Neuron (in vitro differentiated cells): ENCODE data around the gene CARD14.
A peak's percentile ranks its signal among the peaks of the same experiment; 100 is the strongest.

ENCODE experiments used
- H2AFZ ChIP-seq: one replicate; pipeline ENCODE4 v1.6.1; 2013; ENCODE audit warnings: low read depth, mild to moderate bottlenecking, inconsistent platforms, low read length, moderate library complexity
- H3K27me3 ChIP-seq: one replicate; pipeline ENCODE4 v1.6.1; 2013; ENCODE audit warnings: low read length; ENCODE audit not compliant: insufficient read depth
- H3K36me3 ChIP-seq: one replicate; pipeline ENCODE4 v1.6.1; 2013; ENCODE audit warnings: low read length; ENCODE audit not compliant: insufficient read depth
- H3K4me1 ChIP-seq: one replicate; pipeline ENCODE4 v1.6.1; 2013; ENCODE audit warnings: low read length; ENCODE audit not compliant: insufficient read depth
- H3K4me3 ChIP-seq: 2 replicates; pipeline ENCODE4 v1.5.1; 2013; ENCODE audit warnings: mild to moderate bottlenecking, low read length, moderate library complexity
- H3K9me3 ChIP-seq: one replicate; pipeline ENCODE4 v1.6.1; 2013; ENCODE audit warnings: low read length

Gene CARD14

GRCh38 chr17:80212109-80212508, 42.3 kb downstream of the CARD14 start:
- Histone ChIP-seq H3K27me3 (no peaks in the 10 kb centered on the region), H3K4me3 (no peak overlapping the region), H3K4me1 (no peaks in the 10 kb centered on the region), H3K36me3 (peaks cover 48% of the 10 kb centered on the region), H2AFZ (no peak overlapping the region), H3K9me3 (no peaks in the 10 kb centered on the region)

GRCh38 chr17:80212511-80212910, 42.7 kb downstream of the CARD14 start:
- Histone ChIP-seq H3K9me3 (no peaks in the 10 kb centered on the region), H3K27me3 (no peaks in the 10 kb centered on the region), H3K36me3 (peaks cover 51% of the 10 kb centered on the region), H3K4me1 (no peaks in the 10 kb centered on the region), H3K4me3 (no peak overlapping the region), H2AFZ (no peak overlapping the region)

- H2AFZ ChIP-seq, result no peak overlapping the region
- peaks cover 51% of the 10 kb centered on the region for H3K36me3 ChIP-seq
- H3K4me3 ChIP-seq, result no peak overlapping the region
- no peaks in the 10 kb centered on the region for H3K9me3 ChIP-seq
- H3K27me3 ChIP-seq, result no peaks in the 10 kb centered on the region
- H3K4me1 ChIP-seq, result no peaks in the 10 kb centered on the region
Observed at GRCh38 chr17:80212962-80213642, 43.3 kb downstream of the CARD14 start.

- no peaks in the 10 kb centered on the region for H3K4me1 ChIP-seq
- H3K9me3 ChIP-seq, result no peaks in the 10 kb centered on the region
- H2AFZ ChIP-seq, result no peak overlapping the region
- no peaks in the 10 kb centered on the region for H3K27me3 ChIP-seq
- H3K4me3 ChIP-seq, result no peak overlapping the region
- peaks cover 48% of the 10 kb centered on the region for H3K36me3 ChIP-seq
Observed at GRCh38 chr17:80213643-80213975, 43.8 kb downstream of the CARD14 start.

GRCh38 chr17:80214012-80214877, 44.4 kb downstream of the CARD14 start:
- Histone ChIP-seq H3K4me1 (peaks cover 2% of the 10 kb centered on the region), H2AFZ (no peak overlapping the region), H3K36me3 (peaks cover 44% of the 10 kb centered on the region), H3K9me3 (no peaks in the 10 kb centered on the region), H3K4me3 (no peak overlapping the region), H3K27me3 (no peaks in the 10 kb centered on the region)

- Histone ChIP-seq H2AFZ (no peak overlapping the region), H3K4me3 (no peak overlapping the region), H3K4me1 (peaks cover 8% of the 10 kb centered on the region), H3K27me3 (no peaks in the 10 kb centered on the region), H3K9me3 (no peaks in the 10 kb centered on the region), H3K36me3 (peaks cover 41% of the 10 kb centered on the region)
Observed at GRCh38 chr17:80214878-80215210, 45.0 kb downstream of the CARD14 start.

GRCh38 chr17:80216473-80217456, 46.9 kb downstream of the CARD14 start:
- Histone ChIP-seq H3K4me1 (peaks cover 17% of the 10 kb centered on the region), H2AFZ (no peak overlapping the region), H3K9me3 (no peaks in the 10 kb centered on the region), H3K36me3 (peaks cover 22% of the 10 kb centered on the region), H3K27me3 (no peaks in the 10 kb centered on the region), H3K4me3 (no peak overlapping the region)

GRCh38 chr17:80217703-80218362, 48.0 kb downstream of the CARD14 start:
- Histone ChIP-seq H3K27me3 (no peaks in the 10 kb centered on the region), H3K4me1 (peaks cover 17% of the 10 kb centered on the region), H3K4me3 (no peak overlapping the region), H2AFZ (no peak overlapping the region), H3K36me3 (peaks cover 17% of the 10 kb centered on the region), H3K9me3 (no peaks in the 10 kb centered on the region)

GRCh38 chr17:80218391-80218790, 48.6 kb downstream of the CARD14 start:
- Histone ChIP-seq H3K27me3 (no peaks in the 10 kb centered on the region), H3K4me3 (no peak overlapping the region), H3K4me1 (peaks cover 17% of the 10 kb centered on the region), H3K9me3 (no peaks in the 10 kb centered on the region), H3K36me3 (peaks cover 14% of the 10 kb centered on the region), H2AFZ (no peak overlapping the region)

- Histone ChIP-seq H3K36me3 (peaks cover 14% of the 10 kb centered on the region), H3K9me3 (no peaks in the 10 kb centered on the region), H3K4me1 (peaks cover 17% of the 10 kb centered on the region), H2AFZ (no peak overlapping the region), H3K27me3 (no peaks in the 10 kb centered on the region), H3K4me3 (peak overlapping the region; percentile 51)
Observed at GRCh38 chr17:80219013-80219762, 49.4 kb downstream of the CARD14 start.

GRCh38 chr17:80219763-80220053, 49.9 kb downstream of the CARD14 start:
- no peaks in the 10 kb centered on the region for H3K27me3 ChIP-seq
- peaks cover 13% of the 10 kb centered on the region for H3K36me3 ChIP-seq
- H3K9me3 ChIP-seq, result no peaks in the 10 kb centered on the region
- H3K4me1 ChIP-seq, result peaks cover 17% of the 10 kb centered on the region
- H3K4me3 ChIP-seq, result peak overlapping the region; percentile 51
- H2AFZ ChIP-seq, result peak overlapping the region; percentile 35

GRCh38 chr17:80220054-80220735, 50.4 kb downstream of the CARD14 start, which contains the start of the genes SGSH and SLC26A11:
Gene SGSH, minus strand, starts transcription at chr17:80220333. Its CDS starts 20 bp downstream, at chr17:80220313.
Gene SLC26A11, plus strand, starts transcription at chr17:80220427. Its CDS starts 1,134 bp downstream, at chr17:80221561.
- Histone ChIP-seq H3K27me3 (no peaks in the 10 kb centered on the region), H3K4me3 (peak within 1 kb of the TSS; percentile 51), H3K36me3 (peaks cover 9% of the 10 kb centered on the region), H3K4me1 (peaks cover 17% of the 10 kb centered on the region), H3K9me3 (no peaks in the 10 kb centered on the region), H2AFZ (peak within 1 kb of the TSS; percentile 35)
